GM21423 (cell line): ENCODE measurements around the gene ACTL8.
"Not testable (repeated sequence)": the region's sequence is repeated elsewhere in the genome, so short reads cannot be mapped to it uniquely, and the experiment has no call there.

Experiments used
- ATAC-seq: cut with Tn5 transposase; IDR thresholded peaks from one replicate; pipeline ENCODE4 v1.9.1; 2021; ENCODE audit warnings: mild to moderate bottlenecking, moderate library complexity; ENCODE audit not compliant: unreplicated experiment

Gene ACTL8

DNA sequence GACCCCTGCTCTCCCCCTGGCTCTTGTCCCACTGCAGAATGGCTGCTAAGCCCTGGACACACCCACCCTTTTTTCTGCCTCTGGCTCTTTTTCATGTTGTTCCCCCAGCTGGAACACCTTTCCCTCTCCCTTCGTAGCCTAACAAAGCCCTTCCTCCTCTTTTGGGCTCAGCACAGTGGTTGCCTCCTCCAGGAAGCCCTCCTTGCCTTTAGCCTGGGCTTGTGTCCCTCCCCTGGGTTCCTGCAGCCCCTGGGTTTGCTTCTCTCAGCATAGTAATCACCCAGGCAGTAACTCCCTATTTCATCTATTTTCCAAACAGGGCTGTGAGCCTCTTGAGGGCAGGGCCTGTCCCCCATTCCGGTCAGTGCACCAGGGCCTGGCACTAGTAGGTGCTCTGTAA lies 19.8 kb upstream of the ACTL8 start:
- ATAC-seq = no peak

DNA sequence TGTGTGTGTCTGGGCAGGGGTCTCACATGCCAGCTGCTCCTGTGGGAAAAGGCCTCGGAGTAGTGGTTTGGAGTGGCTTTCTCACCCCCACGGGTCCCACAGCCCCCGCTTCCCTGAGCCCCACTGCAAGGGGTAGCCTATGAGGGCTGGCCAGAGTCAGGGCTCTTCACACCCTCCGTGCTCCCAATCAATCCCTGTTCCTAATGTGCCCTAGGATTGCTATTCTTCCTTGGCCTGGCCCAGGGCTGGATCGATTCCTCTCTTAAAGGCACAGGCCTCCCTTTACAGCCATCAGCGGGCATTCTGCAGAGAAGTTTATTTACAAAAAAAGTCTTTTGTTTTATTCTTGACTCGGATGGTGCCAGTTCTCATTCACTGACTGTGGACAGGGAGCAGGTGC lies 19.3 kb upstream of the ACTL8 start:
- ATAC-seq = no peak

DNA sequence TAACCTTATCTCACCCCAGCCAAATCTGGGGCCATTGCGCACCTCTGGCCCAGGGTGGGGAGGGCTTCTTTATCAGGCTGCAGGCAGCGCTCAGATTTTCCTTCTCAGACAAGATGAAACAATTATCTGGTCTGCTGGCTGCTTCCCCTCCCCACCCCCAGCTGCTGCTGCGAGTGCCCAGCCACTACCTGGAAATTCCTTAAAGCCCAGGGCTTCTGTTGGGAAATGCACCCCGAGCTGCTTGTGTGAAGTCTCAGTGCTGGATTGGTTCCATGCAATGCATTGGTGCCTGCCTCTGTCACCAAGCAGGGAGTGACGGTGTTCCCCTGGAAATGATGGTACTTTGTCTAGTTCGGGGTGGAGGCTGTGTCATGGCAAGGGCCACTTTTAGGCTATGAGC lies 18.5 kb upstream of the ACTL8 start:
- ATAC-seq = no peak

DNA sequence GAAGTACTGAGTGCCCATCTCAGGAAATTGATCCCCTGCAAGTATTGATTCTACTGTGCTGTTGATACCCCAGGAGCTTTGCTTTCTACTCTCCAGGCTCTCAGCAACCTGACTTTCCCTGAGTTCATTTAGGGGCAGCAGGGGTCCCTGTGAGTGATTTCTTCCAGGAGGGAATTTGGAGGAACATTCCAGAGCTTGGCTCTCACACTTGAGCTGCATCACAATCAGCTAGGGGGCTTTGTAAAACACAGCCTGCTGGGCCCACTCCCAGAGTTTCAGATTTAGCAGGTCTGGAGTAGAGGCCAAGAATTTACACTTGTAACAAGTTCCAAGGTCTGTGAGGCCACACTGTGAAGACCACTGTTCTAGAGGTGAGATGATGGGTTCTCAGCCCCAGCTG lies 16.1 kb upstream of the ACTL8 start:
- no peak for ATAC-seq

DNA sequence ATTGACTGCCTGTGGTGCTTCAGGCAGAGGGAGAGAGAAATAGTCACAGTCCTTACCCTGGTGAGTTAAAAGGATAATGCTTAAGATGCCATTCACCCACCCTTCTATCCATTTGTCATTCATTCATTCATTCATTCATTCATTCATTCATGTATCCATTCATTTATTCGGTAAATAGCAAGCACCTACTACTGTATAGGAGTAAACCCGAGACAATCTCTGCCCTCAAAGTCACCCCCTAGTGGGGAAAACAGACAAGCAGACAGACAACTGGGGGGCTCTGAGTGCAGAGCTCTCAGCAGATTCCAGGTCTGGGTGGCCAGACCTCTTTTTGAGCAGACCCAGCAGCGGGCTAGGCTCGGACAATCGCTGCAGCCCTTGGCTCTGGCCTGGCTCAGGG lies 14.1 kb upstream of the ACTL8 start:
- ATAC-seq = no peak

DNA sequence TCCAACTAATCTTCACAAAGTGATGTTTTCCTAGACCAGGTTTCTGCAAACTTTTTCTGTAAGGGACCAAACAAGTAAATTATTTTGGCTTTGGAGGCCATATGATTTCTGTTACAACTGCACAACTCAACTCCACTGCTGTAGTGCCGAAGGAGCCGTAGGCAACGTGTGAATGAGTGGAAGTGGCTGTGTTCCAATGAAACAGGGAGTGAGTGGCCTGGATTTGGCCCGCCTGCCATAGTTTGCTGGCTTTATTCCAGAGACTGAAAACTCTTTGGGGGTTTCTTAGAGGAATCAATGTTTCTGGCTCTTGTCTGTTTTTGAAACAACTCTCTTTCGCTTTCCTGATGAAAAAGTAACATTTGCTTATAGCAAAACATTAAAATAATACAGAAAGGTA lies 12.6 kb upstream of the ACTL8 start:
- ATAC-seq = no peak

DNA sequence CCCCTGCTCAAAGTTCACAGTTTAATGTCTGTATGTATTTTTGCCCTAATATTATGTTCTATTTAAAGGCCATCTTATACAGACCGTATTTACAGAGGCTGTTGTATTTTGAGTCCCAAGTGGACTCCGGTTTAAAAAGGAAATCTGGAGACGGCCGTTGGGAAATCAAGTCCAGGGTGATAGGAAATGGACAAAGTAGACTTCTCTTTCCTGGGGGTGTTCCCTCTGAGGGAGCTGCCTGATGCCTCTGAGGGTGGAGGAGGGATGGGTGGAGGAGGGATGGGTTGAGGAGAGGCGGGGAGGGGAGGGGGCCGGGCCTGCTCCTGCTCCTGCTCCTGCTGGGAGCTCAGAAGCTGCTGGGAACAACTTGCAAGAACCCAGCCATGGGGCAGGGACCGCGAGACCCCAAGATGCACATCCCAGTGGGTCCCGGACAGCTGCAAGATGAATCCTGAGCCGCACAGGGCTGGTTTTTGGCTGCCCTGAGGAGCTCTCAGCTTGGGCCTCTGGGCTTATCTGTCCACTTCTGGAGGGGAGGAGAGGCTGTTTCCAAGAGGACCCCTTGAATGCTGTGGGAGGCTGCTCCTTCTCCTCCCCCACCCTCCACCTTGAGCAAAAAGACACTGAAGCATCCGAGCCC lies 12.0 kb upstream of the ACTL8 start:
- no peak for ATAC-seq

DNA sequence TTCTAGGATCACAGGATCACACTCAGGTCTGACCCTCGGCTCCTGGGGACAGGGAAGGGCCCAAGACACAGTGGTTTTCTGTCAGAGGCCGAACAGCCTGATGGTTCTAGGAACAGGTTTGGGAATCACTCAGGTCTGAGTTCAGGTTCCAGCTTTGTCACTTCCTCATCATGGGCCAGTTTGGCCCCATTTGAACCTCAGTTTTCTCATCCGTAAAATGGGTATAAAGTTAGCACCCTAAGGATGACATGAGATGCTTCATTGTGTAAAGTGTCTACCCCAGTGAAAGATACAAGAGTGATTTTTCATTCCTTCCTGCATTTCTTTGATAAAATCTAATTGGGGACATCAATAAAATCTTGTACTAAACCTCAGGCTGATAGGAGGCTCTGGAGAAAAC lies 11.2 kb upstream of the ACTL8 start:
- no peak for ATAC-seq

DNA sequence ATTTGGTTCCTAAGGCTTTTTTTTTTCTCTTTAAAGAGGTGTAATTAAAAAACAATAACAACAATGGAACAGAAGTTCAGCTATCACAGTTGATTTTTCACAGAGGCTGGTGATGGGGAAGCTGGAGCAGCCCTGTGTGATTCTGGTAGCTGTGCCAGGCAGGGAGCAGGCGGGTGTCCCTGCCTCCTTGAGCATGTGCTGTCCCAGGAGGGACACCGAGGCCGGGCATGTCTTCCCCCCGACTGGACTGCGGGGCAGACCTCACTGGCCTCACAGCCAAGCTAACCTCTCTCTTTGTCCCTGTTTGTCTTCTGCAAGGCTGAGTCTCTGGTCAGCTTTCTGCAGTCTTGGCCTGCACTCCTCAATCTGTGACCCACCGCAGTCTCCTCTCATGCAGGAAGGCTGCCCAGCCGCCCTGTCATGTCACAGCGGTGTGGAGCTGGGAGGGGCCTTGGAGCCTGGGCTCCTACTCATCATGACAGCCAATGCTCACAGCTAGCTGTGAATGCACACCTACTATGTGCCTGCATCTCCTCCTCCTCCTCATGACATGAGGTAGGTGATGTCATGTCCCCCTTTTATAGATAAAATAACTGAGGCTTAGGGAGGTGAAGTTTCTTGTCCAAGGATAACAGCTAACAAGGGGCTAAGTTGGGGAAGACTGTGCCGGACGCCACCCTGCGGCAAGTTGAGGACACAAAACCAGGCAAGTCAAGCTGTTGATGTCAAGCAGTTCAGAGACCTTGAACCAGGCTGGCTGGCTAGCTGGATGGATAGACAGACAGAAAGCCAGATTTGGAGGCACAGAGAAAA lies 10.3 kb upstream of the ACTL8 start:
- no peak for ATAC-seq

DNA sequence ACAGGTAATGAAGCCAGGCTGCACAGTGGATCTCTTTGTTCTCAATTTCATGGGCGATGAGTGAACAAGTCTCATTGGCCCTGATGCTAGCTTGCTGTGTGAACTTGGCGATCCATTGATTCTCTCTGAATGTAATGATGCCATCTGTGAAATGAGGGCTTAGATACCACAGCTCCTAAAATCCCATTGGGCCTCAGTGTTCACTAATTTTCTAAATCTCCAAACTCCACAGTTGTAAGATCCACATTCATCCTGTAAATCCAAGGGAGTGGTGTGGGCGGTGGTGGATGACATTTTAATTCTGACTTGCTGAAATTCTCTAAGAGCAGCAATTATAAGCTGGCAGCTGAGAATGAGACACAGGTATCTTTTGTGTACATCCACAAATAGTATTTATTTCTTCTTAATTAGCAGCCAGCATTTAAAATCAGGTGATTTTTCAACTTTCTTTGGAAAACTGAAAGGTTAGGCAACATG lies 9.6 kb upstream of the ACTL8 start:
- ATAC-seq = no peak

DNA sequence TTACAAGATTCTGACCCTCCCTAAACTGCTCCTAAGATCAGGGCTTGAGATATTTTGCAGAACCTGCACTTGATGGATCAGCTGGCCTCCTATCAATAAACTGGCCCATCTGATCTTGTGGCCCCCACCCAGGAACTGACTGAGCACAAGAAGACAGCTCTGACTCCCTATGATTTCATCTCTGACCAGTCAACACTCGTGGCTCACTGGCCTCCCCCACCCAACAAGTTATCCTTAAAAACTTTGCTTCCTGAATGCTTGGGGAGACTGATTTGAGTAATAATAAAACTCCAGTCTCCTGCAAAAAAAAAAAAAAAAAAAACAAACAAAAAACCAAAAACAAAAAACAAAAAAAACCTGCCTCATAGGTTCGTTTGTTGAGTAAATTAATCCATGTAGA lies 8.9 kb upstream of the ACTL8 start:
- ATAC-seq = not testable (repeated sequence)

DNA sequence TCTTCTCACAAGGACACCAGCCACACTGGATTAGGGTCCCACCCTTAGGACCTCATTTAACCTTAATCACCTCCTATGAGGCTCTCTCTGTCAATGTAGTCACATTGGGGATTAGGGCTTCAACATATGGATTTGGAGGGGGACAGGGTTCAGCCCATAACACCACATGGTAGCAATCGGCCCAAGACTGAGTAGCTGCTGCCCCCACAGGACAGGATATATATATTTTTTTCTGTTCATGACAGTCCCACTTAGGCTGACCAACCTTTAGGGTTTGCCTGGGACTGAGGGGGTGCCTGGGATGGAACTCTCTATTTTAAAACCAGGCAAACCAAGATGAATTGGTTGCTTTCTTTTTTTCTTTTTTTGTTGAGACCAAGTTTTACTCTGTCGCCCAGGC lies 8.2 kb upstream of the ACTL8 start:
- ATAC-seq = no peak

DNA sequence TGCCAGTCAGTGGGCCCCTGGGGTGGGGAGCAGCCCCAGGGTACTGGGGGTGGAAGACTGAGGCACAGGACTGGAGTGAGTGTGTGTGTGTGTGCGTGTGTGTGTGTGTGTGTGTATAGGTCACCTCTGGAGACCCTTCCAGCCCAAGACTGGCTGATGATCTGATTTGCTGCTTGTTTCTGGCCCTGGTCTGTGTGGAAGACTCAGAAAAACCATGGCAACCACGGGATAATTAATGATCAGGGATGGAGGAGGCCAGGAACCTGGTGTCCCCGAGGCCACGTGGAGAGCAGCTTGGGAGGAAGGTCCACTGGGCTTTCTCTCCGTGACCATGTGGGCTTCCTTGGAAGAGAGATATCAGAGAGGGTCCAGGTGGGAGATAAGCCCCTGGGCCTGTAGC lies 4.8 kb upstream of the ACTL8 start:
- no peak for ATAC-seq

DNA sequence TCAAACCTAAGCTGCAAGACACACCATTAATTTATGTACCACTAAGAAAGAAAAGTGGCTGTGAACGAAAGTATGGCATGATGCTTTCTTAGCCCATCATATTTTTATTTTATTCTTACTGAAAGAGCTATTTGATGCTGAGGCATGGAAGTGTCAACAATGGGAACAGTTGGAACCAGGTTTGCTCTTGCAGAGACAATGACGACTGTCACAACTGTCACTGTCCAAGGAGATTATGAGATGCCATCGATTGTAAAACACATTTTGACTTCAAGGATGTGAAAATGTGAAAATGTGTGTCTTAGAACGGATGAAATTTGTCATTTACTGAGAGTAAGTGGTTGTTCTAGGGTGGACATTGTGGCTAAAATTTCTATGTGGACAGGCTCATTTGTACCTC lies 2.8 kb upstream of the ACTL8 start:
- ATAC-seq = no peak

DNA sequence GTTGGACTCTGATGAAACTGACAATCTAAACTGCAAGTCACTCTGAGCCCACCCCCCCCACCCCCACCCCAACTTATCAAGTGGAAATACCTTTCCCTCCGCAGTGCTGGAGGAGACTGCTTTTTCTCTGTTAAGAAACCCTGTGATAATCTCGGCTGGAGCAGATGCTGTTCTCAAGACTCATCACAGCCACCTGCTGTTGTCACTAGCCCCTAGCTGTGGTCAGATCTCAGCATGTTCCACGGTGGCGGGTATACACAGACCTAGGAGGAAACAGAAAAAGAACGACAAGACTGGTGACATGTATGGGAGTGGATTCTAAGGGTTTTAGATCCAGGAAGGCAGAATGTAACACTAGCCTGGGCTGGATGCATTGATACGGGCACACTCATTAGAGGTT lies 2.3 kb downstream of the ACTL8 start:
- no peak for ATAC-seq

DNA sequence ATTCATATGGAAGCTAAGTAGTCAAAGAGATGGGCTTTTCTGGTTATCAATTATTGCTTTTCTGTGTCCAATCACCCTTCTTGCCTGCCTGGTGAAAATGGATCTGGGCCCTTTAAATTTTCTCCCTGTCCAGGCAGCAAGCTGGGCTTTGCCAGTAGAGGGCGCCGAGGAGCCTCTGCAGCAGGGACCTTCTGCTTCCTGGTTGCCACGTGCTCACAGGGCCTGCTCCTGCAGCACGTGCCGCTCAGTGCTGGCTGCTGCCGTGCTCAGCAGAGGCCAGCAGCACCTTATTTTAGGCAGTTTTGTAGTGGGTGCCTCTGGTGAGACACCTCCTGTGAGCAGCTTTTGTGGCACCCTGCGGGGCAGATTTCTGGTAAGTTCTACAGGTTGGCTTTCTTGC lies 4.0 kb downstream of the ACTL8 start:
- ATAC-seq = no peak

DNA sequence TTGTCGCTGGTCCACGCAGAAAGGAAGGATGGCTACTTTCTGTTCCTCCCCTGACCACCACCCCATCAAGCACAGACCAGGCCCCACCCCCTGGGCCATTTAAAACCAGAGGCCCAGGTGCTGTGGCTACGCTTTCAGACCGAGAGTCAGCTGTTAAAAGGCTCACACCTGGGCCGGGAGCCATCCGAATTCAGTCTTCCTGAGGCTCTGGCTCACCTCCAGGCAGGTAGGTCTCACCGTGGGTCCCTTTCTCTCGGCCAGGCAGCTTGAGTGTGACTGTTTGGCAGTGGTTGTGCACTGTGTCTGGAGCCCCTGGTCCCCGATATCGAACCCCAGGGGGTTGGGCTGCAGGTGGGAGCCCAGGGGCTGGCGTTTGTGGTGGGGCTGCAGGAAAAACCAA lies 7.2 kb downstream of the ACTL8 start:
- no peak for ATAC-seq

DNA sequence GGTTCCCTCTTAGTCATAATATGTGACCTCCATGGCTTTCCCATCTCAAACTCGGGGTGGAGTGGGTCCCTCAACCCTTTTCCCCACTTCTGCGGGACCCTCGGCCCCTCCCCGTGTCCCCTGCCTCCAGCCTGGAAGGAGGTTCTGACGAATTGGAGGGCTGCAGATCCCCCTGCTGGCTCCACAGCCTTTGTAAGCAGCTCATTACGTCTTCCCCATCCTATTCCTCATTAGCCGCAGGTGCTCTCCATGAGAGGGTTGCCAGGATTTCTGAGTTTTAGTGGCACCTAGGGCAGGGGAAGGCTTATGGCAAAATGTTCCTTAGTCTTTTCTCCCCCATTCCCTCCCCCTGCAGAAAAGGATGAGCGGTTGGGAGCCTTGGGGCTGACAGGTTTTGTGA lies 8.3 kb downstream of the ACTL8 start:
- no peak for ATAC-seq

DNA sequence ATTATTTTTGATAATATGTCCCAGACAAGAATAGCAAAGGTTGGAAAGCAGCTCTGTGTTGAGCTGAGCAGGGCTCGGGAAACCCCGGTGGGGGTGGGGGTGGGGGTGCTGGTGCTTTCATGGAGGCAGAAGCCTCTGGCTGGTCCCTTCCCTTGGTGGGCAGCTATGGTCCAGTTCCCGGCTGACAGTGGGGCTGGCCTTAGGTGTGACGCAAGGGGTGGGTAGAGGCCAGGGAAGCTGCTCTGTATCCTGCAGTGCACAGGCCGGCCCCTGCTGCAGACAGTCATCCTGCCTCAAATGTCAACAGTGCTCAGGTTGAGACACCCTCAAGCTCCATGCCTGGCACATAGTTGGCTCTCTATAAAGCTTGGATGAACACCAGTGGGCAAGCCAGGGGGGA lies 8.9 kb downstream of the ACTL8 start:
- no peak for ATAC-seq

DNA sequence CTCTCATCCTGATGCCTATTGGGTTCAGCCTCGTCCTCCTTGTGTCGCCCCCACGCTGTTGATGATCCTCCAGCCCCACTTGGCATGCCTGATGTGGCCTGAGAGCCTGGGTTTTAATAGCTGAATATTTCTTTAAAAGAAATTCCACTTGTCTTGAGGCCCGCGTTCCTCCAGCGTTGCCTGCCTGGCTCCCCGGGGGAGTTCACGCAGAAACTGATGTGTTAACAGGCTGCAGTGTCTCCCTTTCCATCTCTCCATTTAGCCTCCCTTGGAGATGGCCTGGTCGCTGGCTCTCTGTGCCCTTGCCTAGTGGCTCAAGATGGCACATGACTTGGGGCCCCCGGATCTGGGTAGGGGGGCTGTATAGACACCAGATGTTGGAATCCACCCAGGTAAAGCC lies 9.5 kb downstream of the ACTL8 start:
- no peak for ATAC-seq

DNA sequence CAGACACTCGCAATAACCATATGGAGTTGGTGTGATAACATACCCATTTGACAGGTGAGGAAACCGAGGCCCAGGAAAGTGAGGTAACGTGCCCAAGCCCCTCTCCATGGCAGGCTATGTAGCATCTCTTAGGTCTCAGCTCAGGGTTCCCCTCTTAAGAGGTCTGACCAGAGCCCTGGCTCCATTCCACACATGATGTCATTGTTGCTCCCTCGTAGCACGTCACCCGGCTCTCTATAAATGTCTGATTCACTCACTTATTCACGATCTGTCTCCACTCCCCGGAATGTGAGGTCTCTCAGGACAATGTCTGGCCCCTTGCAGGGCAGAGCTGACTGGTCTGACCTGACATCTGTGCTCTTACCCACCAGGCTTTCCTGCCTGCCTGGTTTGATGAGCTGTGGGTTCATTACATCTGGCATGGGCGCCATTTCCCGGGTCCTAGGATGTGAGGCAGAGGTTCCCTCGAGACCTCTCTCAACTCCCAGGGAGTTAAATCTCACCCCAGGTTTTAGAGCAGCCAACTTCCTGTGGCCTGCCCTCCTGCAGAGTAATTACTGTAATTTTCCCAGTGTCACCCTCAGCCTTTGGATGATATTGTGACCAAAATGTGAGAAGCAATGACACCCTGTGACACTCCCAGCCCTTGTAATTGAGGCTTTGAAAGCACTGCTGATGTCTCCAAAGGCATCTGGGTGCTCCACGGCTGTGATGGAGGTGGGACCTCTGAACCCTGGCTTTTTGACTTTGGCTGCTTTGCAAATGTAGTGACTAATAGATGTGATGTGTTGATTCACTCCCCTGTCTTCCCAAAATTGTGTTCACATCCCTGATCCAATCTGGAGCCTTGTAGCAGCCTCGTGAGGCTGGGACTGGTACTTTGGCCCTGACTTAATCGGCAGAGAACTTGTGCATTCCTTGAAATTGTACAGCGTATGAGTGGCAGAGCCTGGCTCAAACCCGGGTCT lies 10.6 kb downstream of the ACTL8 start:
- ATAC-seq = no peak
